OCI-LY3 (cell line): Measurements from ENCODE around the gene SIRT2.
A peak's percentile ranks its signal among the peaks of the same experiment; 100 is the strongest.

Experiments used
- H2AFZ ChIP-seq: fragments of 200-600, 300-600 bp; shearing (Covaris generic); 2 replicates; pipeline ENCODE4 v1.6.0; 2014; ENCODE audit warnings: antibody characterized with exemption, low read depth, low read length
- H3K27ac ChIP-seq: fragments of 200-600, 300-600 bp; sonication (generic); 2 replicates; pipeline ENCODE4 v1.5.1; 2014; ENCODE audit warnings: mild to moderate bottlenecking, low read length, moderate library complexity, mixed read lengths
- H3K27me3 ChIP-seq: fragments of 200-600, 300-600 bp; sonication (generic); 2 replicates; pipeline ENCODE4 v1.6.1; 2014; ENCODE audit warnings: low read depth, low read length, mixed read lengths
- H3K36me3 ChIP-seq: fragments of 200-600, 300-600 bp; sonication (generic); replicated peaks from 2 replicates; pipeline ENCODE3; 2014; ENCODE audit warnings: low read depth, low read length, mixed read lengths
- H3K4me1 ChIP-seq: fragments of 300-600, 200-600 bp; sonication (generic); 2 replicates; pipeline ENCODE4 v1.6.1; 2014; ENCODE audit warnings: low read length, mixed read lengths
- H3K4me2 ChIP-seq: fragments of 200-600, 300-600 bp; sonication (generic); 2 replicates; pipeline ENCODE4 v1.6.1; 2014; ENCODE audit warnings: low read length, mixed read lengths
- H3K4me3 ChIP-seq: fragments of 300-600, 200-600 bp; sonication (generic); 2 replicates; pipeline ENCODE4 v1.5.1; 2014; ENCODE audit warnings: antibody characterized with exemption, mild to moderate bottlenecking, low read length, moderate library complexity
- H3K79me2 ChIP-seq: fragments of 300-600, 200-600 bp; shearing (Covaris generic); 2 replicates; pipeline ENCODE4 v1.6.1; 2014; ENCODE audit warnings: mild to moderate bottlenecking, low read length, mixed read lengths
- H3K9ac ChIP-seq: fragments of 300-600, 200-600 bp; shearing (Covaris generic); 2 replicates; pipeline ENCODE4 v1.6.0; 2014; ENCODE audit warnings: mild to moderate bottlenecking, low read length, moderate library complexity
- H3K9me3 ChIP-seq: fragments of 200-600, 300-600 bp; shearing (Covaris generic); 2 replicates; pipeline ENCODE4 v1.6.1; 2014; ENCODE audit warnings: low read length, mixed read lengths; ENCODE audit not compliant: insufficient read depth
- H4K20me1 ChIP-seq: fragments of 200-600, 300-600 bp; sonication (generic); 2 replicates; pipeline ENCODE4 v1.6.1; 2016; ENCODE audit warnings: low read length, mixed read lengths; ENCODE audit not compliant: insufficient read depth
- CTCF ChIP-seq: fragments of 200-600, 300-600 bp; sonication (generic); IDR thresholded peaks from 2 replicates; pipeline ENCODE4 v1.5.1; 2014; ENCODE audit warnings: antibody characterized with exemption, low read length, low read depth
- EZH2phosphoT487 ChIP-seq: fragments of 200-600 bp; shearing (Covaris generic); IDR thresholded peaks from 2 replicates; pipeline ENCODE4 v1.6.1; 2018; ENCODE audit warnings: antibody characterized with exemption, mixed run types, low read depth

Gene SIRT2

GRCh38 chr19:38899447-38900201, at the start of gene SIRT2, which contains the start of gene NFKBIB:
Gene SIRT2, minus strand, starts transcription at chr19:38899618. Its CDS starts 97 bp downstream, at chr19:38899521.
Gene NFKBIB, plus strand, starts transcription at chr19:38899969. Its CDS starts 64 bp downstream, at chr19:38900033.
- no peaks in the 10 kb centered on the region for H4K20me1 ChIP-seq
- peak within 1 kb of the TSS; percentile 89 for H3K4me3 ChIP-seq
- H3K4me2 ChIP-seq = peak within 1 kb of the TSS; percentile 100
- TF ChIP-seq CTCF = no peak
- no peak for TF ChIP-seq EZH2phosphoT487
- H3K79me2 ChIP-seq = peaks cover 37% of the 10 kb centered on the region
- H3K4me1 ChIP-seq = peaks cover 13% of the 10 kb centered on the region
- H2AFZ ChIP-seq = peak within 1 kb of the TSS; percentile 78
- H3K9ac ChIP-seq = peak within 1 kb of the TSS; percentile 87
- no peaks in the 10 kb centered on the region for H3K27me3 ChIP-seq
- no peaks in the 10 kb centered on the region for H3K9me3 ChIP-seq
- peaks cover 12% of the 10 kb centered on the region for H3K36me3 ChIP-seq
- peak within 1 kb of the TSS; percentile 47 for H3K27ac ChIP-seq

GRCh38 chr19:38946229-38947010, 47.0 kb upstream of the SIRT2 start:
- TF ChIP-seq EZH2phosphoT487 (no peak), CTCF (no peak)
- H3K27ac ChIP-seq = no peak overlapping the region
- no peaks in the 10 kb centered on the region for H3K4me1 ChIP-seq
- H3K4me3 ChIP-seq = no peak overlapping the region
- H3K79me2 ChIP-seq = no peaks in the 10 kb centered on the region
- H3K27me3 ChIP-seq = no peaks in the 10 kb centered on the region
- no peak overlapping the region for H3K4me2 ChIP-seq
- H4K20me1 ChIP-seq = peaks cover 9% of the 10 kb centered on the region
- H3K36me3 ChIP-seq = peaks cover 68% of the 10 kb centered on the region
- H2AFZ ChIP-seq = no peak overlapping the region
- H3K9me3 ChIP-seq = no peaks in the 10 kb centered on the region
- H3K9ac ChIP-seq = no peak overlapping the region

GRCh38 chr19:38945562-38946228, 46.3 kb upstream of the SIRT2 start:
- Histone ChIP-seq H3K27me3 (no peaks in the 10 kb centered on the region), H3K9me3 (no peaks in the 10 kb centered on the region), H2AFZ (no peak overlapping the region), H3K4me2 (no peak overlapping the region), H3K36me3 (peaks cover 63% of the 10 kb centered on the region), H4K20me1 (peaks cover 9% of the 10 kb centered on the region), H3K27ac (no peak overlapping the region), H3K4me1 (no peaks in the 10 kb centered on the region), H3K4me3 (no peak overlapping the region), H3K9ac (no peak overlapping the region), H3K79me2 (no peaks in the 10 kb centered on the region)
- TF ChIP-seq CTCF (no peak), EZH2phosphoT487 (no peak)
